ENCODE results near the gene FRK. TPM values are rescaled to one million over a fixed set of nuclear protein-coding genes. Genes with fewer than 3 reads are reported as not detected.

The FRK gene
- total RNA-seq, 1 donor from 2014 or later = 0.41 TPM

- FAIRE-seq (no peak), DNase-seq (ENCODE audit: low spot score in 2 of 2) (no peak)
Observed at GRCh38 chr6:116040993-116041392, 19.7 kb downstream of the FRK start.

GRCh38 chr6:116036885-116037284 lies 23.8 kb downstream of the FRK start:
- FAIRE-seq = no peak
- DNase-seq (ENCODE audit: low spot score in 2 of 2) = no peak

DNA sequence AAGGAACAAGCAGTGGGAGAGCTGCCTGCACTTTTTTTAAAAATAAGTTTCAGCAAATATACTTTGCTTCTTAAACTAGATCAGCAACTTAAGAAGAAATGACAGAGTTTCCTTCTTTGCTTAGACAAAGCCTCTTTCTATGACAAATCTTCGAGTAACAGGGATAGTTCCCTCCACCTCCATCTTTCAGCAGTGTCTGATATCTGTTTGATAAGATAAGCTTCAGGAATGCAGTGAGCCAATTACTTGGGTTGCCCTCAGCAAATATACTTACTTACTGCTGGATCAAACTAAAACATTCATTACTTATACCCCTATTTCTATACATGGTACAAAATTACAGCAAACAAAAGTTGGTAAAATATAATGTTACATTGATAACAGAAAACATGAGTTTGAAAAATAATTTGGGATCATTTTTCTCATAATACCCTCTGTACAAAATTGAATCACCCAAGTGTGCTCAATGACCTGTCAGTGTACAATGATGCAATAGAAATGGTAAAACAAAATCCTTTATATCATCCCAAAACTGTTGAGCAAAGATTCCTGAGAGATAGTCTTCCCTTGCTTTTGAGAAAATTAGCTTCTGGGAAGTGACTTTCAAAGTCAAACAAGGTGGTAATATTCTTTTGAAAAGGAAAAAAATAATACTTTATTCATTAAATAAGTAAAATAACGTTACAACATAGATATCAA lies 24.5 kb downstream of the FRK start:
- FAIRE-seq = no peak
- DNase-seq (ENCODE audit: low spot score in 2 of 2) = no peak

GRCh38 chr6:116035616-116036015 lies 25.1 kb downstream of the FRK start:
- no peak for FAIRE-seq
- DNase-seq (ENCODE audit: low spot score in 2 of 2) = no peak

DNA sequence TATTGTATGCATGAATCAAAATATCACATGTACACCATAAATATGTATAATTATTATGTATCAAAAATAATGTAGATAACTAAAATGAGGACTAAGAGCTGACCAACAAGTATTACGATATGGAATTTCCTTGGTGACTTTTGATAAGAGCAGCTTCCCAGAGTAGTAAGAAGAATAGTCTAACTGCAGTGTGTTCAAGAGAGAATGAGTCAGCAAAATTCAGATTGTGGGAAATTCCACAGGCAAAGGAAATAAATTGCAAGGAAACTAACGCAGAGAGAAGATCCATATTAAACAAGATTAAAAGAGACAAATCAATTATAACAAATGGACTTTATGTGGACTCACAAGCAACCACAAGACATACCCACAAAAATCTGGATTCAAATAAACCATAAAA lies 26.4 kb downstream of the FRK start:
- FAIRE-seq (peak; percentile 66), DNase-seq (ENCODE audit: low spot score in 2 of 2) (no peak)

GRCh38 chr6:116033687-116034303 lies 26.9 kb downstream of the FRK start:
- DNase-seq (ENCODE audit: low spot score in 2 of 2) (no peak), FAIRE-seq (no peak)

DNA sequence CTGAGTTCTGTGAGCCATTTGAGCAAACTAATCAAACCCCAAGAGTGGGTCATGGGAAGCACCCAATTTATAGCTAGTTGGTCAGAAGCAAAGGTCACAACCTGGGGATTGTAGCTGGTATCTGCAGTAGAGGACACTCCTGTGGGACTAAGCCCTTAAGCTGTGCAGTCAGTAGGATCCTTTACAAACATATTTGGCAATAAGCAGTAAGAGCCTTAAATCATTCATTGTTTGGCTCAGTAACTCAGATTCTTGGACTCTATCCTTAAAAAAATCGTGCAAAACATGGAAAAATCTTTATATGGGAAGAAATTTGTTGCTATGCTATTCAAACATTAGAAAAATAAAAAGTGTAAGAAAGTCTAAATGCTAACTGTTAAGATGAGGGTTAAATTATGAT lies 29.9 kb downstream of the FRK start:
- FAIRE-seq = no peak
- no peak for DNase-seq (ENCODE audit: low spot score in 2 of 2)

- DNase-seq (ENCODE audit: low spot score in 2 of 2) (no peak), FAIRE-seq (no peak)
Observed at GRCh38 chr6:116029535-116029934, 31.2 kb downstream of the FRK start.

- DNase-seq (ENCODE audit: low spot score in 2 of 2) (no peak), FAIRE-seq (no peak)
Observed at GRCh38 chr6:116028233-116028632, 32.5 kb downstream of the FRK start.

DNA sequence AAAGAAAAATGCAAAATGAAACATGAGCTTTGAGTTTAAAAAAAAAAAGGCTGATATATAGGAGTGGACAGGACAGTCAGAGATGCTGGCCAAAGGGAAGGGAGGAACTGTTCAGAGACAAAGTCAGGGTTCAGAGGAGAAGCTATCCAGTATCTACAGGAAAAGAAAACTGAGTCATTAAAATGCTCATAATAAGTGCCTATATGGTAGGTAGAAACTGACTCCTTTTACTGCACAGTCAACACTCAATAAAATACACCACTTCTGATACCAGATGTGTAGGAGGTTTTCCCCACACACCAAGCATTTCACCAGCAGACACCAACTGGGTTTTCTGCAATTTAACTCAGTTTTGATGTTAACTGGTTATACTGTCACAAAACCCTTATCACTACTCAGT lies 32.9 kb downstream of the FRK start:
- FAIRE-seq = no peak

DNA sequence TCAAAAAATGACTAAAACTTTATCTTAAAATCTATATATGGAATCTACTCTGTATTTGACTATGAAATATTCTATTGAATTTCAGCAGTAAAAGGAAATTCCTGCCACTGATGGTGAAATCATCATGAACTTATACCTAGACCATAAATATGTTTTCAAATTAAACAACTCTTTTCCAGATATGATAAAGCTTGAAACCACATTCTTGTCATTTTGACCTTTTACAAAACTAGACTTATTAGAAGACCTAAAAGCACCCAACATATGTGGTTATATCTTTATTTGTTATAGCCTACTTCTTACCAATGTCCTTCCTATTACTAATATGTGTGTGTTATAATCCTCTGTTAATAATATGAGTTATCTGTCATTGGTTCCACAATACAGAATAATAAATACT lies 35.3 kb downstream of the FRK start:
- FAIRE-seq (no peak), DNase-seq (ENCODE audit: low spot score in 2 of 2) (no peak)

More for the DNA sequence above, 32.9 kb downstream of the FRK start:
- no peak for DNase-seq (ENCODE audit: low spot score in 2 of 2)

- FAIRE-seq (no peak), DNase-seq (ENCODE audit: low spot score in 2 of 2) (no peak)
Observed at GRCh38 chr6:116022841-116023445, 37.7 kb downstream of the FRK start.

GRCh38 chr6:116020738-116021137 lies 40.0 kb downstream of the FRK start:
- peak; percentile 68 for FAIRE-seq
- DNase-seq (ENCODE audit: low spot score in 2 of 2) = no peak

DNA sequence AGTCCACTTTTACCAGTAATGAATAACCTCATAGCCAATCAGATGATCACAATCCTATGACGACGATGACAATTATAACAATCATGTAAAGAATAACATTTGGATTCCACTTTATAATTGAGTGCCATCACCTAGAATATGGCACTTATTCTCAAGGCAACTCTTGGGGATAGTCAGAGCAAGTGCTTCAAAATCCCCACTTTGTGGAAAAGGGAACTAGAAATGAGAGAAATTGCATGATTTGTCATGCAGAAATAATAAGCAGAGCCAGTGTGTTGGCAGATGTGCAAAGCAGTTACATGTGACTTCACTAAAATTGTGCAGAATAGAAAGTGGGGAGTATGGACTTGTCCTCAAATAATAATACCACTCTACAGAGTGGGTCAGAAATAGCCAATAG lies 41.3 kb downstream of the FRK start:
- DNase-seq (ENCODE audit: low spot score in 2 of 2) (no peak), FAIRE-seq (no peak)

GRCh38 chr6:116018976-116019375 lies 41.7 kb downstream of the FRK start:
- FAIRE-seq (no peak), DNase-seq (ENCODE audit: low spot score in 2 of 2) (no peak)

GRCh38 chr6:116017546-116018295 lies 43.0 kb downstream of the FRK start:
- no peak for FAIRE-seq

DNA sequence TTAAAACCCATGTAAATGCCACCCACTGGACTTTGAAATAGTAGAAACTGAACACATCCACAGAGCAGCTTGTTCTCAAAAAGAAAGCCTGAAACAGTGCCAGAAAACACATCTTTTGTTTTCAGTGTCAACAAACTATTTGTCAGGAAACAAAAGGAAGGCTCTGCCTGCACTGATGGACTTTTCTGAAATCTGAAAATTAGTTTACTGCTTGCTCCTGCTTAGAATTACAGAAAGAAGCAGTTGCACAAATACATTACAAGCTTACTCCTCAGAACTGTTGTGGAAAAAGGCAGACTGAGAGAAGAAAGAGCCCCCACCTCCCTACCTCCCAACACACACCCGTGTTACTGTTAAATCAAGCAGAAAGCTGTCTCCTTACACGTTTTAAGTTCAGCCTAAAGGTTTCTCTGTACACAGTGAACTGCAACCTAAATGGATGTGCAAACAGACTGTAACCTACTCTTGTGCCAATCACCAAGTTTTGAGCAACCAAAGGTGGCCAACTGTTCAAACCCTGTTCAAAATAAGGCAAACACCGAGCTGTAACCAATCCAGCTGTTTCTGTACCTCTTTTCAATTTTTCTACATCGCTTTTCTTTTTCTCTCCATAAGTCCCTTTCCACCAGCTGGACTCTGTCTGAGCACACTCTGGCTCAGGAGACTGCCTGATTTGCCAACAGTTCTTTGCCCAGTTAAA lies 43.7 kb downstream of the FRK start:
- no peak for FAIRE-seq

More at GRCh38 chr6:116017546-116018295, 43.0 kb downstream of the FRK start:
- DNase-seq (ENCODE audit: low spot score in 2 of 2) = no peak

GRCh38 chr6:116015983-116016382 lies 44.7 kb downstream of the FRK start:
- no peak for FAIRE-seq
- no peak for DNase-seq (ENCODE audit: low spot score in 2 of 2)

More for the DNA sequence above, 43.7 kb downstream of the FRK start:
- no peak for DNase-seq (ENCODE audit: low spot score in 2 of 2)

DNA sequence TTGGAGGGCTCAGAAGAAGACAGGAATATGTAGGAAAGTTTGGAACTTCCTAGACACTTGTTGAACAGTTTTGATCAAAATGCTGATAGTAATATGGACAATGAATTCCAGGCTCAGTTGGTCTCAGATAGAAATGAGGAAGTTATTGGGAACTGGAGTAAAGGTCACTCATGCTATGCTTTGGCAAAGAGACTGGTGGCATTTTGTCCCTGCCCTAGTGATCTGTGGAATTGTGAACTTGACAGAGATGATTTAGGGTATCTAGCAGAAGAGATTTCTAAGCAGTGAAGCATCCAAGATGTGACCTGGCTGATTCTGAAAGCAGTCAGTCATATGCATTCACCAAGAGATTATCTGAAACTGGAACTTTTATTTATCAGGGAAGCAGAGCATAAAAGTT lies 45.1 kb downstream of the FRK start:
- no peak for DNase-seq (ENCODE audit: low spot score in 2 of 2)
- FAIRE-seq = no peak

GRCh38 chr6:116012951-116013350 lies 47.7 kb downstream of the FRK start:
- DNase-seq (ENCODE audit: low spot score in 2 of 2) (no peak), FAIRE-seq (no peak)

Measured in frontal cortex (tissue), 4 donors.